Stimulated activated CD8-positive, alpha-beta memory T cell treated with anti-CD3 and anti-CD28 coated beads, Interleukin-12 subunit alpha, Interleukin-12 subunit beta, amount 100 ng/mL, for 24 hours (primary cell): ENCODE results near the gene MLLT10.
"Not testable (repeated sequence)": the region's sequence is repeated elsewhere in the genome, so short reads cannot be mapped to it uniquely, and the experiment has no call there.

Source experiments
- DNase-seq: peaks from one replicate; pipeline ENCODE4 v3.0.0-alpha.2; 2020; ENCODE audit errors: extremely low read depth

The MLLT10 gene

DNA sequence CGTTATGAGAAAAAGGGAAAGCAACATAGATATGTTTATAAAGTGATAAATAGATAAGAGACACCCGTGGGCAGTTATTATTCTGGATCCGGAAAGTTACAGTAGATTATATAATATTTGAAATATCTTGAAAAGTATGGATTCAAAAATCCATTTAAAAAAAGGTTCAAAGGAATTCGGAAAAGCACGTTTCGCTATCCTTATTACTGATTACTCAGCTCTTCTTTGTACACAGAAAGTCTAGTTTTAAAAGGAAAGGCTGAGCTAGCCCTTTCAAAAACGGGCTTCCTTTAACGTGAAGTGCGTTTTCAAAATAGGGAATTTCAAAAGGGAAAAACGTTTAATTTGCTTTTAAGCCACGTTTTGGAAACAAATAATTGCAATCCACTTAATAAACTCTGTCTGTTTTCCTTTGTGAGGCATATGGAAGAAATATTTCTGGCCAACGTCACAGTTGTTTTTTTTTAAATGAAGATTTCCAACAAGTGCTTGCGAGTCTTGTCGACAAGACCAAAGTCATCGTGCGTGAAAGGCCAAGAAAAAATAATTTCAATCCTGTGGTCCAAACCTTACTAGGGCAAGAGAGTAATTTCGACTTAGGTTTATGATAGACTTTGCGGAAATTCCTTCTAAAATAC is 6.3 kb upstream of the MLLT10 start:
- DNase-seq, result no peak

- no peak for DNase-seq
Measured at GRCh38 chr10:21528236-21529031, 5.6 kb upstream of the MLLT10 start.

- DNase-seq, result no peak
Measured at GRCh38 chr10:21529032-21529910, 4.8 kb upstream of the MLLT10 start.

GRCh38 chr10:21530168-21530567 is 3.9 kb upstream of the MLLT10 start:
- DNase-seq, result no peak

DNA sequence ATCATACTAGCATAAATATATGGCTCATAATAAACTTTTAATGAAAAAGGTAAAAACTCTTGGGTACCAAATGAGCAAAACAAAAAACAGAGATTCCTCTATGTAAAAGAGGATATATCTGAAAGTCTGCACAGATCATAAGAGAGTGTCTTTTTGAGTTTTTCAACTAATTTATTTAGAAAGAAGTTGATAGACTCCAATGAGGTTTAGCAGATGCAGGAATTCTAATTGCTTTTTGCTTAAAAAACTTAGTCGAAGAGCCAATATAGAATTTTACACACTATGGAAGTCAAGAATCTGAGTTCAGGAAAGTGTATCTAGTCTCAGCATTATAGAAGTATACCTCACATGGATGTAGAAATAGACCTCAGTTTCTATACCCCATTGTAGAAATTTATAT is 3.4 kb upstream of the MLLT10 start:
- no peak for DNase-seq

GRCh38 chr10:21531164-21531563 is 2.9 kb upstream of the MLLT10 start:
- DNase-seq, result no peak

- no peak for DNase-seq
Measured at GRCh38 chr10:21532694-21533466, 1.2 kb upstream of the MLLT10 start.

DNA sequence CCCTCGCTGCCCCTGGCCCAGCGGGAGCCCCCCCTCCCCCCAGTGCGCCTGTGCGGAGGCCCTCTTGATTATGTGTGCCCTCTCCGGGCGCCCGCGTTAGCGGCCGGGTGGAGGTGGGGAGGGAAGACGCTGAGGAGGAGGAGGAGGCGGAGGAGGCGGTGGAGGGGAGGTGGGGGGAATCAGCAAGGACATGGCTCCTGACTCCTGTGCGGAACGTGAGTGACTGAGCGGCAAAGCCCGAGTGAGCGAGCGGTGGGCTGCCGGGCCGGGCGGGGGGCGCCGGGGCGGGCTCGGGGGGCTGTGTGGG is 201 bp downstream of the MLLT10 start:
- no peak for DNase-seq

DNA sequence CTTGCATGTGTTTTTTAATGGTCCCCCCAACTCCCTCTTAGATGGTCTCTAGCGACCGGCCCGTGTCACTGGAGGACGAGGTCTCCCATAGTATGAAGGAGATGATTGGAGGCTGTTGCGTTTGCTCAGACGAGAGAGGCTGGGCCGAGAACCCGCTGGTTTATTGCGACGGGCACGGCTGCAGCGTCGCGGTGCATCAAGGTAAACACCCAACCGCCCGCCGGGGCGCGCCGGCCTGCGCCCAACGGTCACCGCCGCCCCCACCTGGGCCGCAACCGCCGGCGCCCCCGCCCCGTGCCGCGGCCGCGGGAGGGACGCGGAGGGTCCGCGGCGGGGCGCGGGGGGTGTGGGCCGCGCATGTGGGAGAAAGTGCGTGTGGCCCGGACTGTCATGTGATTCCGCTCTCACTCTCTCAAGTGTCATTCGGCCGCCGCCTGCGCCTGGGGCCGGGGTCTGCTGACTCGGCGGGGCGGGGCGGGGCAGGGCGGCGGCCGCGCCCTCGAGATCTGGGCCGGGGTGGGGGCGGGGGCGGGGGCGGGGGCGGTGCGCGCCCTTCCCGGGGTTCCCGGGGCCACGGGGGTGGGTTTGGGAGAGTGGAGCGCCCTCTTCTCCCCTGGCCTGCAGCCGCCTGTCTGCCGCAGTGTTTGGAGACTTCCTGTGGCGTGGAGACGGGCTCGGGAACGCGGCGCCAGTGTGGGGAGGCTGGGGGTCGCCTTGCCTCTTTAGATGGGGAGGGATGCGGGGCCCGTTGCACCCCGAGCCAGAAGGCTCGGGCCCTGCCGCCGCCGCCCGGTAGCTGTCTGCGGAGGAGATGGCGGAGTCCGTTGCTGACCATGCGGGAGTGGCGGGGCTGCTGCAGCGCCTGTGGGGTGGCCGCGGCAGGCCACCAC is 817 bp downstream of the MLLT10 start:
- no peak for DNase-seq

GRCh38 chr10:21535494-21535965 is 1.5 kb downstream of the MLLT10 start:
- no peak for DNase-seq

- not testable (repeated sequence) for DNase-seq
Measured at GRCh38 chr10:21535976-21536375, 1.9 kb downstream of the MLLT10 start.

DNA sequence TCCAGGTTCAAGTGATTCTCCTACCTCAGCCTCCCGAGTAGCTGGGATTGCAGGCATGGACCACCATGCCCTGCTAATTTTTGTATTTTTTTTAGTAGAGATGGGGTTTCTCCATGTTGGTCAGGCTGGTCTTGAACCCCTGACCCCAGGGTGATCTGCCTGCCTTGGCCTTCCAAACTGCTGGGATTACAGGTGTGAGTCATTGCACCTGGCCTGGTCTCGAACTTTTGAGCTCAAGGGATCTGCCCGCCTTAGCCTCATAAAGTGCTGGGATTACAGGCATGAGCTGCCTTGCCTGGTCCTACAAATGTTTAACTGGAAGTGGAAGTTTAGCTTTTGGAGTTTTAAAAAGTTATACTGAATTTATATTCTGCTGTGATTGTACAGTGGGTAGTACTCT is 2.8 kb downstream of the MLLT10 start:
- DNase-seq, result no peak

DNA sequence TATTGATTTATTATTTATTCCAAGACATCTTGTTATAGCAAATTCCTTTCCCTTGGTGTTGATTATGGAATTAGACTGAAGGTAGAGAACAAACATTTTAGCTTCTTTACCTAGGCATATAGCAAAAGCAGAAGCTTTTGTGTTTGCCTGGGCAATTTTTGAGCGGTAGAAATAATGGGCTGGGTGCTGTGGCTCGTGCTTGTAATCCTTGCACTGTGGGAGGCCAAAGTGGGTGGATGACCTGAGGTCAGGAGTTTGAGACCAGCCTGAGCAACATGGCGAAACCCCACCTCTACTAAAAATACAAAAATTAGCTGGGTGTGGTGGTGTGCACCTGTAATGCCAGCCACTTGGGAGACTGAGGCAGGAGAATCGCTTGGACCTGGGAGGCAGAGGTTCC is 6.7 kb downstream of the MLLT10 start:
- DNase-seq, result not testable (repeated sequence)

- no peak for DNase-seq
Measured at GRCh38 chr10:21547246-21547645, 13.2 kb downstream of the MLLT10 start.

DNA sequence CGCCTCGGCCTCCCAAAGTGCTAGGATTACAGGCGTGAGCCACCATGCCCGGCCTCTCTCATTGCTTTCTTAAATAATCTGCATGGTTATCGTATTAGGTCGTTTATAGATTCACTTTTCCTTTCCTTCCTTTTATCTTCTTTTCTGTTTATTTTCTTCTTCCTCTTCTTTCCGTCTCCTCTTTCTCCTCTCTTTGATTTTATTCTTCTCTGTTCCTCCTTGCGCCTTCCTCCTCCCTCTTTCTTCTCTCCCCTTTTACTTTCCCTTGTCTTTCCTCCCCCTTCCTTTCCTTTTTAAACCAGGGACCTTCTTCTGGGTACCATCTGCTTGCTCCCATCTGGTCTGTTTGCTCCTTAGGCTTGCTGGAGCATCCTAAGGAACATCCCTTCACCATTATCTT is 18.6 kb downstream of the MLLT10 start:
- DNase-seq, result no peak

GRCh38 chr10:21556527-21556926 is 22.5 kb downstream of the MLLT10 start:
- DNase-seq, result no peak

DNA sequence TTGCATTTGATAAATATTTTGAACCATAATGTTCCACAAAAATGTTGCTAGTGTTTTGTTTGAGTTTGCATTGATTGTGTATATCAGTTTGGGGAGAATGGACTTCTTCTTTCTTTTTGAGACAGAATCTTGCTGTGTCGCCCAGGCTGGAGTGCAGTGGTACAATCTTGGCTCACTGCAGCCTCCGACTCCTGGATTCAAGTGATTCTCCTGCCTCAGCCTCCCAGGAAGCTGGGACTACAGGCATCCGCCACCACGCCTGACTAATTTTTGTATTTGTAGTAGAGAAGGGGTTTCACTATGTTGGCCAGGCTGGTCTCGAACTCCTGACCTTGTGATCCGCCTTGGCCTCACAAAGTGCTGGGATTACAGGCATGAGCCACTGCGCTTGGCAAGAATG is 25.0 kb downstream of the MLLT10 start:
- not testable (repeated sequence) for DNase-seq

DNA sequence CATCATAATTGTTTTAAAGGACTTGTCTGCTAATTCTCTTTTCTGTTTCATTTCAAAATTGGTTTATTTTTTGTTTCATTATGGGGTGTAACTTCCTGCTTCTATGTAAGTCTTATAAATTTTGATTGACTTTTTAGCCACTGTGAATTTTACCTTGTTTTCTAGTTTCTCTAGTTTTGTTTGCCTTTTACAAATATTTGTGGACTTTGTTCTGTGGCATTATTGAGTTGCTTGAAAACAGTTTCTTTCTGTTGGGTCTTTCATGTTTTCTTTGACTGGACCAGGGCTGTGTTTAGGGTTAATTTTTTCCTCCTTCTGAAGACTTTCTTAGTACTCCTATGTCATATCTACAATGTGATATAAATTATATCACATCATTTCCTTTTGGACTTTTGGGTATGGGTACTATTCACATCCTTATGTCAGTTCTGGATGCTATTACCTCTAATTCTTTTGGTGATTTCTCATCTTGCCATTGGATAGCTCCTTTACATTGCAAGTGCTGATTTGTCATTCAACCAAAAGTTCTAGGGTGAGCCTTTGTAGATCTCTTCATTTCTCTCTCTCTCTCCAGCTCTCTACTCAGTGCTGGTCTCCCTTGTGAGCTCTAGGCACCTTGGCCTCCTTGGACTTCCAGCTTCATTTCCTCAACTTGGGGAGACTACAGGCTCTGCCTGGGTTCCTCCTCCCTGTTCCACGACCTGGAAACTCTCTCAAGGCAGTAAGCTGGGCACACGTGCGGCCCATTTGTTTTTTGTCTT is 36.9 kb downstream of the MLLT10 start:
- DNase-seq, result no peak

GRCh38 chr10:21572578-21572977 is 38.5 kb downstream of the MLLT10 start:
- DNase-seq, result no peak

GRCh38 chr10:21574514-21574913 is 40.5 kb downstream of the MLLT10 start:
- DNase-seq, result not testable (repeated sequence)
